Measurements from ENCODE around the gene ECM2. TPM values are rescaled to one million over a fixed set of nuclear protein-coding genes. Genes with fewer than 3 reads are reported as not detected.

ECM2 gene
- total RNA-seq, 2 donors from 2014 or later, result 27.6 to 46.1 TPM

DNA sequence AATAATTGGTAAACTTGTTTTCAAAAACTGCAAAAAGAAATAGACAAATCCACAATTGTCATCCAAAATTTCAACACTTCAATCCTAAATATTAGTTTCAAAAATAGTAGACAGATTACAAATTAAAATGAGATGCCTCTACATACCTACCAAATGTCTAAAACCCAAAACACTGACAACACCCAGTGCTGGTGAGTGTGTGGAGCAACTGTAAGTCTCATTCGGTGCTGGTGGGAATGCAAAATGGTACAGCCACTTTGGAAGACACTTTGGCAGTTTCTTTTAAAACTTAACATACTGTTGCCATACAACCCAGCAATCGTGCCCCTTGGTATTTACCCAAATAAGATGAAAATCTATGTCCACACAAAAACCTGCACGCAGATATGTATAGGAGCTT lies 6.7 kb downstream of the ECM2 start:
- intact Hi-C loops (cut with DNase I), result no loop called here

DNA sequence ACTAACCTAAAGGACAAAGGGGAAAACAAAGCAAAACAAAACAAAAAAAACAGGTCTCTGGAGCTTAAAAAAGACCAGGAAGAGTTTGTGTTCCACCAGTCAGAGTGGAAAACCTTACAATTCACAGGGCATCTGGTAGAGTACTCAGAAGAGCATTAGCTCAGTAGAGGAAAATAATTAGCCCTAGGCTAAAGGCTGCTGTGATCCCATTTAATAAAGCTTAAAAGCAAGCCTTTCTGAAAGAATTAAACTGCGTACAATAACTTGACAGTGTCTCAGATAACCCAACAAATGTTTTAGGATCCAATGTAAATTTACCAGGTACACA lies 7.3 kb downstream of the ECM2 start:
- DNase-seq (ENCODE audit: low spot score), result no peak
- intact Hi-C loops (cut with DNase I), result no loop called here

More for the DNA sequence above, 6.7 kb downstream of the ECM2 start:
- no peak for DNase-seq (ENCODE audit: low spot score)

DNA sequence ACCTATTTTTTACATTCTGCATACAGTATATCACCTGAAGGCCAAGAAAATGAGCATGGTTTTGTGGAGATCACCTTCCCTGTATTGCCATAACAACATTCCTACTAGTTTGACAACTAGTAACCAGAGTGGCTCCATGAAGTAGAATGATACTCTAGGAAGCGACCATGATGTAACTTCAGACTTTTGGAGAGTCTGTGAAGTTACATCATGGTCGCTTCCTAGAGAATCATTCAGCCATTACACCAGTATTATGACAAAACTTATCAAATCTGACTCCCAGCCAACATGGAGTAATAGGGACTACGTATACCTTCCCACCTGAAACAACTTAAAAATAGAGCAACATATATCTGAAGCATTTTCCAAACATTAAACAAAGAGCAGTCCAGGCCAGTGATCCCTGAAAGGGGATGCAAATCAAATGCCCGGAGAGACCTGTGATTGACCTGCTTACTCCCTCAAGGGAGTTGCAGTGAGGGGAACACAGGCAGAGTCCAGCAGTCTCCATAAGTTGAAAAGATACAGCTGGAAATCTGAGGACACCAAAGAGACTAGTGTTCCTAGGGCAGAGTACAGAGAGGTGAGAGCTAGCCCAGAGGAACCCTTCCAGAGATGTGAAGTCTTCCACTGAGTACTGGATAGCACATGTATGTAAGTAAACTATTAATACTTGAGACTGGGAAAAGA lies 7.8 kb downstream of the ECM2 start:
- intact Hi-C loops (cut with DNase I), result no loop called here
- DNase-seq (ENCODE audit: low spot score), result no peak

DNA sequence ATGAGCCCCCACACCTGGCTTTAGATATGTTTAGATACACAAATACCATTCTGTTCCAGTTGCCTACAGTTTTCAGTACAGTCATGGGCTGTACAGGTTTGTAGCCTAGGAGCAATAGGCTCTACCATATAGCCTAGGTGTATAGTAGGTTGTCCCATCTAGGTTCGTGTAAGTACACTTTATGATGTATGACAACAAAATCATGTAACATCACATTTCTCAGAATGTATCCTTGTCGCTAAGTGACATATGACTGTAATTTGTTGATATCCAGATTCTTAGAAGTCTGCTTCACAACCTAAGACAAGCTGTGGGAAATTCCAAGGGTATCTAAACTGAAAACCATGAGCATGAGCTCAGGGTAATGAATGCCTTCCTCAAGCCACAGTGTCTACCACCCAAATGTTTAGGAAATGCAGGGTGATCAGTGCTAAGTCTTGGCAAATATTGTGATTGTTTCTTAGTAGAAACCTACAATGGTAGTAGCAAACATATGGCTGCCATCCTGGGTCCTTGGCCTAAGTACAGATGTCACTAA lies 8.4 kb downstream of the ECM2 start:
- intact Hi-C loops (cut with DNase I), result no loop called here
- DNase-seq (ENCODE audit: low spot score), result no peak

DNA sequence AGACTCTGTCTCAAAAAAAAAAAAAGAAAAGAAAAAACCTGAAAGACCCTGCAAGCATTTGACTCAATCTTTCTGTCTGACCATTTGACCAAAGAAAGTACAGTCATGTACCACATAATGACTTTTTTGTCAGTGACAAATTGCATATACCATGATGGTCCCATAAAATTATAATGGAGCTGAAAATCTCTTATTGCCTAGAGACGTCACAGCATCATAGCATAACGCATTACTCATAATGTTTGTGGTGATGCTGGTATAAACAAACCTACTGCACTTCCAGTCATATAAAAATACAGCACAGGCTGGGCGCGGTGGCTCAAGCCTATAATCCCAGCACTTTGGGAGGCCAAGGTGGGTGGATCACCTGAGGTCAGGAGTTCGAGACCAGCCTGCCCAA lies 10.5 kb downstream of the ECM2 start:
- intact Hi-C loops (cut with DNase I), result no loop called here
- DNase-seq (ENCODE audit: low spot score), result no peak

DNA sequence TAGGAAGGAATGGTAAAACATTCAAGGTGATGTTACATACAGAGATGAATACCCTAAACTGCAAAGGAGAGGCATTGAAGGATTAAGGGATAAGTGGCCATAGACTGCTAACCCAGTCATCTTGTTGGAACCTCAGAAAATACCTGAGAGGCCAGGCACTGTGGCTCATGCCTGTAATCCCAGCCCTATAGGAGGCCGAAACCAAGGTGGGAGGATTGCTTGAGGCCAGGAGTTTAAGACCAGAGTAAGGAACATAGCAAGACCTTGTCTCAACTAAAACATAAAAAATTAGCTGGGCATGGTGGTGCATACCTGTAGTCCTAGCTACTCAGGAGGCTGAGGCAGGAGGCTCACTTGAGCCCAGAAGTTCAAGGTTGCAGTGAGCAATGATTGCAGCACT lies 10.9 kb downstream of the ECM2 start:
- intact Hi-C loops (cut with DNase I), result no loop called here
- no peak for DNase-seq (ENCODE audit: low spot score)

DNA sequence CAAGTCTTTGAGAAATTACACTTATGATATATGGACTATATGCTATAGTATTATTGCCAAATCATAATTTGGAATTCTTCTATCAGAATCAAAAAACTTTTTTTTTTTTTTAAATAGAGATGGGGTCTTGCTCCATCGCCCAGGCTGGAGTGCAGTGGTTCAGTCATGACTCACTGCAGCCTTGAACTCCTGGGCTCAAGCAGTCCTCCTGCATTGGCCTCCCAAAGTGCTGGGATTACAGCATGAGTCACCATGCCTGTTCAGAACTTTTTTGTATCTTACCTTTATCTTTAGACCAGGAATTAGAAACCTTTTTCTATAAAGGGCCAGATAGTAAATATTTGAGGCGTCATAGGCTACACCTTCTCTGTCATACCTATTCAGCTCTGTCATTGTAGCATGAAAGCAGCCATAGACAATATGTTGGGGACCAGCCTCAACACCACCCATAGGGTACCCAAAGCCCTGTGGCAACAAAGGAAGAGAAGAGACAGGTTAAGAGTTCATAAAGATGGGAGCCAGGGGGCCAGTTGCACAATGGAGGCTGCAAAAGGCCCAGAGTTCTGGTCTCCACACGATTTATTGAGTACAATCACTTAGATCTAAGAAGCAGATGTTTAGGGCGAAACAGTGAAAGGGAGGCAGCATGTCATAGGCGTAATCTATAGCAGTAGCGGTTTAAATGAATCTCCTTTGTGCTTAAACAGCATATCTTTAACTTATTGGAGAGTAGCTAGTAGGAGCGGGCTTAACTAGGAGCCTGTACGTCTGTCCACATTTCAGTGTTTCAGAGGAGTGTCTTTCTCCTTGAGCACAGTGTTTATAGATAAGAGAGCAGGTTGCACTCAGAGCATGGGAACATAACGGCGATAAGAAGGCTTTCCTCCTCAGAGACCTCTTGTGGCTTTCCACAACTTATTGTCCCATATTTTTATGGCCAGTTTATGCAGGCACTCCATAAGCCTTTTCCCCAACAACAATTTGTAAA lies 12.5 kb downstream of the ECM2 start:
- DNase-seq (ENCODE audit: low spot score), result no peak
- intact Hi-C loops (cut with DNase I), result no loop called here

DNA sequence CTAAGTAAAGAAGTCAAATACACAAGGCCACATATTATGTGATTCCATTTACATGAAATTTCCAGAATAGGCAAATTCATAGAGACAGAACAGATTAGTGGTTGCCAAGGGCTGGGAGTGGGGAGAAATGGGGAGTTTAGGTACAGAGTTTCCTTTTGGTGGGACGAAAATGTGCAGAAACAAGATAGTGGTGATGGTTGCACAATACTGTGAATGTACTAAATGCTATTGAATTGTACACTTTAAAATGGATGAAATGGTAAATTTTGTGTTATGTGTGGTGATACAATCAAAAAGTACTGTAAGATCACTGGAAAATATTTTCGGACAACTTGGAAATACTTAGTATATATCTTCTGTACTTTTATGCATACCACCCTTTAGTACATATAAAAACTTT lies 15.0 kb downstream of the ECM2 start:
- DNase-seq (ENCODE audit: low spot score), result no peak
- intact Hi-C loops (cut with DNase I), result no loop called here

DNA sequence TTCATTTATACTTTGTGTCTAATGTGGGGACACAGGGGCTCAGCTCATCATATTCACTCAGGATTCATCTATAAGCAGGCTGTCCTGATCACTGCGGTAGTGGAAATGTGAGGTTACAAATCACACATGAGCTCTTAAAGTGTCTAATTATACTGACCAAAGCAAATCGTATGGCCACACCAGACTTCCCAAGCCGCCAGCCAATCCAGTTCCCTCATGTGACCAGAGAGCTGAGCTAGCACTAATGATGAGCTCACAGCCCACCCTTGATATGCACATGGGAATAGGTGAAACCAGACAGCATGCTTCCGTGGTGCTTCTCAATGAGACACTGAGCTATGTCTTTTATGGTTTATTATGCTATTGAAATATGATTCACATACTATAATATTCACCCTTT lies 17.6 kb downstream of the ECM2 start:
- DNase-seq (ENCODE audit: low spot score), result no peak
- intact Hi-C loops (cut with DNase I), result no loop called here

DNA sequence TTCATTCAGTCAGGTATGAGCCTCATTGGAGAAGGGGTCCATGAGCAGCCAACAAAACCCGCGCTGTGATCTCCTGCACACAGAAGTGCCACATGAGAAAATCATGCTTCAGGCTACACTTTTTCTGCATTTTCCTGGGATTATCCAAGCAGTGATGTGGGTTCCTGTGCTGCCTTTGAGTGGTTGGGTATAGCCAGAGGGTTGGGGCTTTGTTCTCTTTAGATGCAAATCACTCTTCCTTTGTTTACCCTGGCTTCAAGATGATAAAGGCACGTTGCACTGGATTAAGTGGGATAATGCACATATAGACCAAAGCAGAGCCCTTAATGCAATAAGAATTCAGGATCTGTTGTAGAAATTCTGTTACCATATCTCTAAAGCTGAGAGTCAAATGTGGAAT lies 18.7 kb downstream of the ECM2 start:
- no peak for DNase-seq (ENCODE audit: low spot score)
- intact Hi-C loops (cut with DNase I), result no loop called here

DNA sequence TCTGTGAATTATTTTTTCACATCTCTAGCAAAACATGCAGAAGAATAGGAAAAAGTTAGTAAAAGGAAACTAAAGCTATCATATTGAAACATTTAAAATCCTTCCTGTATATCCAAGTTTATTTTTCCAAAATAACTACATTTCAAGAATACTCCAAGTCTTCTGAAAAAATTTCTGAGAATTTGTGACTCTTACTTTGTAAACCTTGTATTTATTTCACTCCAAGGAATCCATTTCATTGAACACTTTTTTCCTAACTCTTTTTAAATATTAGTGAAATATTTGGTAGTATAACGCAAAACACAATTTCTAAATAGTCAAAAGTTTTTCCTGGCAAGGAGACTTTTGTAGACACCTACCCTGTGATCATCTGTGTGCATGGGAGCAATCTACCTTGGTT lies 19.3 kb downstream of the ECM2 start:
- intact Hi-C loops (cut with DNase I), result no loop called here
- DNase-seq (ENCODE audit: low spot score), result no peak

DNA sequence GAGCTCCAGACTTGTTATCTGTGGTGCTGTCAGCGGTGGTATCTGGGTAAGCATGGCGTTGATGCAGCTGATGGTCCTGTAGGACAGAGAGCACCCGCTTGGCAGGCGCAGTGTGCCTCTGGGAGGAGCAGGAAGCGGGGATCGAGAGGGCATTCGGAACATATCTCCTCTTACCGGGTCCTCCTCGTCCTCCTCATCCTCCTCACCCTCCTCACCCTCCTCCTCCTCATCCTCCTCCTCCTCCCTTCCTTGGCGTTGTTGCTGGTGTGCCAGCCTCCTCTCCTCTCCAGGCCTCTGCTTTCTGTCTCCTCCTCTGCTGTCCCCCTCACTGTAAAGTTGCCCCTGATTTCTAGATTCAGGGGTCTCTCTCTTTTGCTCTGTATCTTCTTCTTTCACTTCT lies 21.2 kb downstream of the ECM2 start:
- no peak for DNase-seq (ENCODE audit: low spot score)
- intact Hi-C loops (cut with DNase I), result no loop called here

DNA sequence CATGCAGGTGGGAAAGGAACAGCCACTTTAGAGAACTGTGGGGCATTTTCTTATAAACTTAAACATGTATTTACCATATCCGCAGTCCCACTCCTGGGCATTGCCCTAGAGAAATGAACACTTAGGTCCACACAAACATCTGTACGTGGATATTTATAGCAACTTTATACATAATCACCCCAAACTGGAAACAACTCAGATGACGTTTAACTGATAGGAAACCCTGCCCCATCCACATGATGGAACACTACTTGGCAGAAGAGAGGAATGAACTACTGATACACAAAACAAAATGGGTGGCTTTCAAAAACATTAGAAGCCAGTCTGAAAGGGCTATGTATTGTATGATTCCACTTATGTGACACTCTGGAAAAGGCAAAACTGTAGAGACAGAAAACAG lies 22.4 kb downstream of the ECM2 start:
- intact Hi-C loops (cut with DNase I), result no loop called here
- DNase-seq (ENCODE audit: low spot score), result no peak

DNA sequence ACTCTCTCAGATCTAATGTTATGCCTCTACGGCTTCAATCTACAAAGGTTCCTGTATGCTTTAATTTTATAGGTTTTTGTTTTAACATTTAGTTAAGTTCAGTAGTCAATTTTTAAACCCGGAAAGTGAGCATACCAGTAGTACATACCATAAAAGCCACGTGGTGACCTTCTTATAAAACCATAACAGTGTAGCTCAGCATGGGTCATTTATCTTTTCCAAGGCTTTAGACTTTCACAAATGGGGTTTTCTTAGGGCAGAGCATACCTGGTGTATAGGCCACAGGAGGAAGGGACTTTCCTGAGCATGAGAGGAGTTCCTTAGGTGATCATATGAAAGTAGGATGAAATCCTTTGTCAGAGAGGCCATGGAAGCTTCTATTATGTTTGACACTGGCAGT lies 23.2 kb downstream of the ECM2 start:
- intact Hi-C loops (cut with DNase I), result no loop called here
- no peak for DNase-seq (ENCODE audit: low spot score)

DNA sequence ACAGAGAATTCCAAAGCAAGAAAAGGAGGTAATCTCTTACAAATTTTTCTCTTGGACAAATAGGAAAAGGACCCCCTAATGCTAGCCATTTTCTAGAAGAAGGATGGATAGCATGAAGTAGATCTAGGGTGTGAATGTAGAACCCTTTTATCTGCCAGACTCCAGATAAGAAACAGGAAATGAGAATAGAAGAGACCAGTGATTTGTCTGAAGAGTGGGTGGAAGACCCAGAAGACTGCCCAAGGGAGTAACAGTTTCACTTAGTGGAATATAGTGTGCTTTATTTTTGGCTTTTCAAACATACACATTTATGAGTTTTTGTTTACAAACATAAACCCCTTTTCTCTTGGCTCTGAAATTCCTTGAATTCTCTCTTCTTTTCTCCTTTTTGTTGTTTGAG lies 25.0 kb downstream of the ECM2 start:
- intact Hi-C loops (cut with DNase I), result no loop called here
- DNase-seq (ENCODE audit: low spot score), result no peak

DNA sequence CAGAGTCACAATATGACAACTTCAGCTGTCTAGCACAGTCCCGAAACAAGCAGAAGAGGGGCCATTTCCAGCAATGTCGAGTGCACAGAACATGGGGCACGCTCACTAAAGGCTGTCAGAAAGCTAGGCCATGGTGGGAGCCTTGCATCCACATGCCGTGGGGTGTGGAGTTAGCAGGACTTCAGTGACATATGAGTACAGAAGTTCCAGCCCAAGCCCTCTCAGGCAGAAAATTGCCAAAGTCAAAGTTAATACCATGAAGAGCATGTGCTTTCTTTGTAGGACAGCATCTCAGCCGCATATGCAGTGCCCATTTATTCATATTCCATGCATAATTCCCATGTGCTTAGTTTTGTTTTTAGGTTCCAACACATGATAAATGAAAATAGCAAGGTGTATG lies 26.7 kb downstream of the ECM2 start:
- intact Hi-C loops (cut with DNase I), result loop anchor here in 1 of 2 donors (10.0 kb wide), 1 partner anchor 106 kb away; no protein-coding TSS in a partner anchor
- no peak for DNase-seq (ENCODE audit: low spot score)

DNA sequence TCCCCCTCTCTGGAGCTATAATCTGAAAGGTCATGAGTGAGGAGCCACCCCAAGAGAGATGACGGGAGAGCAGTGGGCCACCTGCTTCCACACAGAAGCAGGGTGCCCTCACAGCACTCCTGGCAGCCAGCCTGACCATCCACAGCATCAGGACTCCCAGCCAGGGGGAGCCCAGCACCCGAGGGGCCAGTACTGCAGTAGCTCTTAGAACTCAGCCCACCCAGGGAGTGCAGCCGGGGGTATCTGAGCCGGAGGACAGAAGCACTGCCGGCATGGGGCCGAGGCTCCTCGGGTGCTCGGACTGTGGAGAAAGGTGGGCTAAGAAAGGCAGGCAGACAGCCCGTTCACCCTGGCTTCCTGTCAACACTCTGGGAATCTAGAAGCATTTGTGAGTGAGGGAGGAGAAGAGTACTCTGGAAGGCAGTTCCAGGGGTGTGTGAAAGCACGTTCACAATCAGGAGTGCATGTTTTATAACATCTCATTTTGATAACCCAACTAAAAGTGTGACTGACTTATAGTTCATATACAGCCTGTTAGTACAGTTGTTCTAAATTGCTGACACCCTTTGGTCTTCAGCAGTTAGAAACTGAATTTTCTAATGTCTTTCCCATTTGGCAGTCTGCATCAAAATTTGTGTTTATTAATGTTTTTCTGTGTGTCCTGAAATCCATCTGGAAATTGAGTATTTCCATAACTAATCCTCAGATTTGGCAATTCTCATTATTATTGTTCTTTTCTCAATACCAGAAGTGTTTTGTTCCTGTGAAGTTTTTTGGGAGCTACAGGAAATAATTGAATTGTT lies 27.6 kb downstream of the ECM2 start:
- intact Hi-C loops (cut with DNase I), result loop anchor here in 1 of 2 donors (10.0 kb wide), 1 partner anchor 107 kb away; no protein-coding TSS in a partner anchor
- DNase-seq (ENCODE audit: low spot score), result no peak

DNA sequence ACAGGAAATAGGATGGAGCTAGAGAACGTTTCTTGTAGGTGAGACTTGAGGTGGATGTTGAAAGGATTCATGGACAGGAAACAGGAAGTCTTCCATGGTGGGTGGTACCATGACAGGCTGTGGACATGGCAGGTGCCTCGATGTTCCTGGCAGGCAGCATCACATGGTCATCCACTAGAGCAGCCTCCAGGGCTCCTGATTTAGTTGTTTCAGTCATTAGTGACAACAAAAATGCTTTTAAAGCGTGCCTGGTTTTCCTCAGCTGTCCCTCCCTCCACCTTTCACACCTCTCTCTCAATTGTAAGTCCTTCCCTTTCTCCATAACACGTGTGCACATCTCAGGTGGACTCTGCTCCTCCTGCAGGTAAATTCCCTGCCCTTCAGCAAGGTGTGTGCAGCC lies 28.3 kb downstream of the ECM2 start:
- intact Hi-C loops (cut with DNase I), result loop anchor here in 1 of 2 donors (10.0 kb wide), 1 partner anchor 107 kb away; no protein-coding TSS in a partner anchor
- no peak for DNase-seq (ENCODE audit: low spot score)

DNA sequence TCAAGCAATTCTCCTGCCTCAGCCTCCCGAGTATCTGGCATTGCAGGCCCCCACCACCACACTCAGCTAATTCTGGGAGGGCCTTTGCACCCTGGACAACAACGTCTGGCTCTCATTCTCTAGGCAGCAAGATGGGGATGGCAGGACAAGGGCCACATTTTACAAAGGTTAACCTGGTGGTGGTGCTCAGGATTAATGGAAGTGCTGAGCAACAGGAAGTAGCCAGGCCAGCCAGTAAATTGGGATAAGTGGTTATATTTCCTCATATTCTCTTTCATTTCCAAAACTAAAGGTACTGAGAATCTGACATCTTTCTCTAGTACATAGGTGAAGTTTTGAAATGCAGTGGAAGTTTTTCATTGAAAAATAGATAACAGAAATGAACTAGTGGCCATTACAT lies 28.8 kb downstream of the ECM2 start:
- DNase-seq (ENCODE audit: low spot score), result no peak
- intact Hi-C loops (cut with DNase I), result loop anchor here in 1 of 2 donors (10.0 kb wide), 1 partner anchor 108 kb away; no protein-coding TSS in a partner anchor

Data from posterior vena cava (tissue), 2 donors.